Panc1 (cell line): ENCODE measurements around the gene USH2A.

ENCODE experiments used
- CTCF ChIP-seq: fragments of 450-650 bp; IDR thresholded peaks from 2 replicates; pipeline ENCODE4 v1.5.1; 2017; ENCODE audit warnings: mild to moderate bottlenecking
- POLR2AphosphoS5 ChIP-seq: IDR thresholded peaks from 2 replicates; pipeline ENCODE4 v1.6.1; 2012; ENCODE audit warnings: mild to moderate bottlenecking, low read depth, low read length, moderate library complexity
- REST ChIP-seq, 2 experiments: IDR thresholded peaks; 2 replicates each; pipeline ENCODE4 v1.6.1; 2011 to 2012; ENCODE audit warnings: low read depth in 2 of 2, control low read depth in 1 of 2, low read length in 1 of 2, mild to moderate bottlenecking in 1 of 2, moderate library complexity in 1 of 2; ENCODE audit not compliant: insufficient read depth in 1 of 2
- SIN3A ChIP-seq: IDR thresholded peaks from 2 replicates; pipeline ENCODE4 v1.6.1; 2012; ENCODE audit warnings: low read depth, mild to moderate bottlenecking, low read length, moderate library complexity, borderline replicate concordance; ENCODE audit not compliant: insufficient read depth

GRCh38 chr1:215891266-215892057 lies 531.8 kb downstream of the USH2A start:
- TF ChIP-seq CTCF (no peak), POLR2AphosphoS5 (no peak), REST (IDR thresholded peaks at IDR 0.05; ENCODE audit: insufficient read depth in 1 of 2, low read depth in 2 of 2, low read length in 1 of 2) (no peak), SIN3A (no peak)
